K562 (cell line): Measurements from ENCODE around the gene CCM2. TPM values are rescaled to one million over a fixed set of nuclear protein-coding genes. Genes with fewer than 3 reads are reported as not detected.

Experiments used
- BRD9 ChIP-seq: fragments of 450-650 bp; IDR thresholded peaks from 2 replicates; pipeline ENCODE4 v1.6.1; 2018; ENCODE audit warnings: low read depth; ENCODE audit not compliant: partially characterized antibody
- DMBX1 ChIP-seq: fragments of 250-450 bp; sonication (Bioruptor Pico); IDR thresholded peaks from 2 replicates; pipeline ENCODE4 v1.8.0; 2022; ENCODE audit warnings: inconsistent platforms, mild to moderate bottlenecking, moderate library complexity, borderline replicate concordance
- MITF ChIP-seq: IDR thresholded peaks from 2 replicates; pipeline ENCODE4 v1.6.1; 2014; ENCODE audit warnings: antibody characterized with exemption
- PKNOX1 ChIP-seq: fragments of 450-650 bp; IDR thresholded peaks from 2 replicates; pipeline ENCODE4 v1.6.1; 2016
- PRMT5 ChIP-seq: sonication (generic); formaldehyde crosslinking; IDR thresholded peaks from 2 replicates; pipeline ENCODE4 v1.5.0; 2020; ENCODE audit warnings: missing genetic modification reagents
- RREB1 ChIP-seq: fragments of 250-450 bp; sonication (Bioruptor Pico); IDR thresholded peaks from 2 replicates; pipeline ENCODE4 v1.4.0; 2020
- TAF9B ChIP-seq: fragments of 450-650 bp; IDR thresholded peaks from 2 replicates; pipeline ENCODE4 v1.6.1; 2018; ENCODE audit warnings: mild to moderate bottlenecking; ENCODE audit not compliant: partially characterized antibody
- polyA plus RNA-seq, 8 experiments: library from polyadenylated mRNA; depleted of rRNA in 4 of 8; stranded (reverse) in 5 of 8; unstranded in 3 of 8; fragments of >200 nt; fragmentation: Nextera tagmentation in 2 of 8; fragmentation: Illumina TruSeq in 1 of 8; extraction: Ambion mirVana in 2 of 8; extraction: Trizol in 1 of 8; gene quantifications; 2 replicates each; pipeline versions ENCODE4 v1.2.1 to v1.2.3, GENCODE V29; 2011 to 2014; ENCODE audit warnings: inconsistent platforms in 1 of 8, missing spikeins in 1 of 8
- total RNA-seq, 7 experiments: library from RNA; depleted of rRNA in 6 of 7; stranded (reverse); fragments of >200 nt in 6 of 7; fragmentation: Illumina TruSeq in 2 of 7; extraction: Trizol in 2 of 7; gene quantifications; 2 replicates each; pipeline versions ENCODE4 v1.2.1 to v1.2.3, GENCODE V29; 2011 to 2021; ENCODE audit warnings: low replicate concordance in 1 of 7

The CCM2 gene
- total and polyA plus RNA-seq, 9 of the 15 experiments (the other 6 are each of a cell fraction or from before 2014, with no cell fraction given): 0.41 to 38.6 (median 25.9) TPM

GRCh38 chr7:45053401-45053800 is 53.4 kb downstream of the CCM2 start (continued):
- no peak for TF ChIP-seq RREB1 (CRISPR knock-in tag)
- no peak for TF ChIP-seq MITF
- no peak for TF ChIP-seq TAF9B
- TF ChIP-seq DMBX1: no peak
- TF ChIP-seq BRD9: no peak
- no peak for TF ChIP-seq PRMT5 (CRISPR knock-in tag)
- no peak for TF ChIP-seq PKNOX1
